Stomach (tissue), 19 donors: ENCODE results near the gene ALKBH7. TPM values are rescaled to one million over a fixed set of nuclear protein-coding genes. Genes with fewer than 3 reads are reported as not detected.
A peak's percentile ranks its signal among the peaks of the same experiment; 100 is the strongest.

ENCODE experiments used
- DNase-seq, 2 donors: peaks; one replicate each; pipeline versions ENCODE4 v3.0.0 to v3.0.0-alpha.2; 2013 to 2019
- H3K27ac ChIP-seq, 5 donors: fragments of 200-600 bp in 4 of 5; sonication (generic) in 4 of 5; one replicate each; pipeline ENCODE4 v1.5.1; 2013 to 2019; ENCODE audit warnings: mild to moderate bottlenecking in 1 of 5, moderate library complexity in 1 of 5
- H3K27me3 ChIP-seq, 3 donors: fragments of 200-600 bp; sonication (generic); one replicate each; pipeline ENCODE4 v1.5.1; 2017 to 2019; ENCODE audit warnings: mixed run types in 1 of 3
- H3K36me3 ChIP-seq, 4 donors: fragments of 200-600 bp; sonication (generic); 1 replicate in 3 of 4; 2 replicates in 1 of 4; pipeline ENCODE4 v1.5.1; 2016 to 2019
- H3K4me1 ChIP-seq, 4 donors: fragments of 200-600 bp; sonication (generic); one replicate each; pipeline ENCODE4 v1.5.1; 2016 to 2019
- H3K4me3 ChIP-seq, 4 donors: fragments of 200-600 bp; sonication (generic) in 3 of 4; one replicate each; pipeline ENCODE4 v1.5.1; 2016 to 2019; ENCODE audit warnings: mild to moderate bottlenecking in 1 of 4
- H3K9me3 ChIP-seq, 4 donors: fragments of 200-600 bp; sonication (generic); one replicate each; pipeline ENCODE4 v1.5.1; 2016 to 2019
- CTCF ChIP-seq, 7 experiments: fragments of 450-650 bp in 4 of 7; fragments of 200-600 bp in 3 of 7; sonication (generic) in 3 of 7; IDR thresholded peaks; one replicate each; pipeline ENCODE4 v1.5.1; 2016 to 2019; ENCODE audit warnings: antibody characterized with exemption in 7 of 7, control low read depth in 2 of 7, mild to moderate bottlenecking in 1 of 7
- EP300 ChIP-seq: sonication (generic); formaldehyde crosslinking; IDR thresholded peaks from one replicate; pipeline ENCODE4 v1.6.1; 2017; ENCODE audit warnings: antibody characterized with exemption
- POLR2A ChIP-seq, 4 donors: fragments of 450-650 bp; IDR thresholded peaks; one replicate each; pipeline ENCODE4 v1.6.1; 2016; ENCODE audit warnings: antibody characterized with exemption in 4 of 4, control low read depth in 2 of 4, mild to moderate bottlenecking in 1 of 4, moderate library complexity in 1 of 4
- POLR2AphosphoS5 ChIP-seq, 3 donors: sonication (generic); formaldehyde crosslinking; IDR thresholded peaks; one replicate each; pipeline ENCODE4 v1.6.1; 2016; ENCODE audit warnings: antibody characterized with exemption in 3 of 3
- WGBS, 5 donors: extraction: QIAGEN DNeasy Blood & Tissue Kit in 3 of 5; methylation state at CpG; one replicate each; pipeline versions ENCODE4 v1.1.5 to v1.1.7; 2013 to 2018; 5-methylcytosine and 5-hydroxymethylcytosine counted together
- intact Hi-C: fragments of 100-400 bp; cut with DNase I; formaldehyde crosslinking; loops from one replicate; pipeline ENCODE4 v1.15.1; 2023; ENCODE audit warnings: low total_unique reads
- long read RNA-seq, 10 donors: transcript quantifications; one replicate each; lab custom pipeline, GENCODE V29; 2026
- polyA plus RNA-seq, 3 donors: library from polyadenylated mRNA; stranded (reverse); fragments of 200-250 nt; gene quantifications; one replicate each; pipeline ENCODE4 v1.2.3, GENCODE V29; 2013
- total RNA-seq, 5 donors: library from RNA; depleted of rRNA; stranded (reverse); fragments of >200 nt; gene quantifications; one replicate each; pipeline versions ENCODE4 v1.1.0 to v1.2.3, GENCODE V29; 2014 to 2016
- donor health status: healthy with polysubstance abuse.
- donor health status: Bipolar disorder and iron deficiency.
- donor health status: healthy.

ALKBH7 gene, protein sequence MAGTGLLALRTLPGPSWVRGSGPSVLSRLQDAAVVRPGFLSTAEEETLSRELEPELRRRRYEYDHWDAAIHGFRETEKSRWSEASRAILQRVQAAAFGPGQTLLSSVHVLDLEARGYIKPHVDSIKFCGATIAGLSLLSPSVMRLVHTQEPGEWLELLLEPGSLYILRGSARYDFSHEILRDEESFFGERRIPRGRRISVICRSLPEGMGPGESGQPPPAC
- total RNA-seq (100 to 1,000 TPM in 1 of 5 donors, 10 to 100 TPM in 3, 1 to 10 TPM in 1; 5.3 to 138 (median 21.3) TPM), polyA plus RNA-seq (100 to 1,000 TPM in 1 of 3 donors, 10 to 100 TPM in 2; 81.1 to 122 (median 87.2) TPM)
- long read RNA-seq, donor 1, transcript ALKBH7-201 (4 exons, 1,332 nt), result major isoform, 19 of 25 reads
- long read RNA-seq, donor 1, partial matches to known transcripts, result 5 of 25 reads
- long read RNA-seq, donor 1, other reads (novel, unspliced or antisense), result 0 of 25 reads
- long read RNA-seq, donor 2, transcript ALKBH7-201 (4 exons, 1,332 nt), result major isoform, 41 of 43 reads
- long read RNA-seq, donor 2, partial matches to known transcripts, result 0 of 43 reads
- long read RNA-seq, donor 2, other reads (novel, unspliced or antisense), result 0 of 43 reads
- long read RNA-seq, donor 3, transcript ALKBH7-201 (4 exons, 1,332 nt), result major isoform, 39 of 45 reads
- long read RNA-seq, donor 3, partial matches to known transcripts, result 5 of 45 reads
- long read RNA-seq, donor 3, other reads (novel, unspliced or antisense), result 0 of 45 reads
- long read RNA-seq, donor 4, transcript ALKBH7-201 (4 exons, 1,332 nt), result major isoform, 8 of 8 reads
- long read RNA-seq, donor 4, partial matches to known transcripts, result 0 of 8 reads
- long read RNA-seq, donor 4, other reads (novel, unspliced or antisense), result 0 of 8 reads
- long read RNA-seq, donor 5, transcript ALKBH7-201 (4 exons, 1,332 nt), result major isoform, 37 of 40 reads
- long read RNA-seq, donor 5, partial matches to known transcripts, result 0 of 40 reads
- long read RNA-seq, donor 5, other reads (novel, unspliced or antisense), result 0 of 40 reads
- long read RNA-seq, donor 6, transcript ALKBH7-201 (4 exons, 1,332 nt), result major isoform, 93 of 101 reads
- long read RNA-seq, donor 6, partial matches to known transcripts, result 8 of 101 reads
- long read RNA-seq, donor 6, other reads (novel, unspliced or antisense), result 0 of 101 reads
- long read RNA-seq, donor 7, transcript ALKBH7-201 (4 exons, 1,332 nt), result major isoform, 70 of 81 reads
- long read RNA-seq, donor 7, partial matches to known transcripts, result 9 of 81 reads
- long read RNA-seq, donor 7, other reads (novel, unspliced or antisense), result 0 of 81 reads
- long read RNA-seq, donor 8, transcript ALKBH7-201 (4 exons, 1,332 nt), result major isoform, 58 of 70 reads
- long read RNA-seq, donor 8, partial matches to known transcripts, result 11 of 70 reads
- long read RNA-seq, donor 8, other reads (novel, unspliced or antisense), result 0 of 70 reads
- long read RNA-seq, donor 9, transcript ALKBH7-201 (4 exons, 1,332 nt), result major isoform, 30 of 57 reads
- long read RNA-seq, donor 9, partial matches to known transcripts, result 22 of 57 reads
- long read RNA-seq, donor 9, other reads (novel, unspliced or antisense), result 0 of 57 reads
- long read RNA-seq, donor 10, transcript ALKBH7-201 (4 exons, 1,332 nt), result major isoform, 26 of 26 reads
- long read RNA-seq, donor 10, partial matches to known transcripts, result 0 of 26 reads
- long read RNA-seq, donor 10, other reads (novel, unspliced or antisense), result 0 of 26 reads

DNA sequence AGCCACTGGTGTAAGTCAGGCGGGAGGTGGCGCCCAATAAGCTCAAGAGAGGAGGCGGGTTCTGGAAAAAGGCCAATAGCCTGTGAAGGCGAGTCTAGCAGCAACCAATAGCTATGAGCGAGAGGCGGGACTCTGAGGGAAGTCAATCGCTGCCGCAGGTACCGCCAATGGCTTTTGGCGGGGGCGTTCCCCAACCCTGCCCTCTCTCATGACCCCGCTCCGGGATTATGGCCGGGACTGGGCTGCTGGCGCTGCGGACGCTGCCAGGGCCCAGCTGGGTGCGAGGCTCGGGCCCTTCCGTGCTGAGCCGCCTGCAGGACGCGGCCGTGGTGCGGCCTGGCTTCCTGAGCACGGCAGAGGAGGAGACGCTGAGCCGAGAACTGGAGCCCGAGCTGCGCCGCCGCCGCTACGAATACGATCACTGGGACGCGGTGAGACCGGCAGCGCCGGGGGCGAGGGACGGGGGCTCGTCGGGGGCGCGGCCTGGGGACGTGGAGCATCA, at the start of gene ALKBH7:
TSS of gene ALKBH7 (plus strand) at position 201 of the 502 bp plus-strand sequence. CDS start at position 228, 27 bp downstream.
- 0% methylated on average over 26 to 47 of the region's 47 CpGs for WGBS, 5 donors
- no peak for TF ChIP-seq POLR2A (IDR thresholded peaks at IDR 0.05)
- peak in 2 of 3 donors; percentile 40 to 69 for TF ChIP-seq POLR2AphosphoS5 (IDR thresholded peaks at IDR 0.05)
- TF ChIP-seq EP300, result peak; percentile 16
- no peak for TF ChIP-seq CTCF (IDR thresholded peaks at IDR 0.05)
- Histone ChIP-seq H3K9me3 (no peaks in the 10 kb centered on the region), H3K36me3 (peaks cover 19 to 42% (median 35%) of the 10 kb centered on the region in 4 donors), H3K4me3 (peak within 1 kb of the TSS; percentile 67 to 94 (median 82)), H3K27ac (peak within 1 kb of the TSS; percentile 93 to 100 (median 99)), H3K27me3 (no peaks in the 10 kb centered on the region), H3K4me1 (peaks cover 7 to 51% (median 24%) of the 10 kb centered on the region in 4 donors)
- intact Hi-C loops, result no loop called here
- DNase-seq, result peak; percentile 99 to 100

DNA sequence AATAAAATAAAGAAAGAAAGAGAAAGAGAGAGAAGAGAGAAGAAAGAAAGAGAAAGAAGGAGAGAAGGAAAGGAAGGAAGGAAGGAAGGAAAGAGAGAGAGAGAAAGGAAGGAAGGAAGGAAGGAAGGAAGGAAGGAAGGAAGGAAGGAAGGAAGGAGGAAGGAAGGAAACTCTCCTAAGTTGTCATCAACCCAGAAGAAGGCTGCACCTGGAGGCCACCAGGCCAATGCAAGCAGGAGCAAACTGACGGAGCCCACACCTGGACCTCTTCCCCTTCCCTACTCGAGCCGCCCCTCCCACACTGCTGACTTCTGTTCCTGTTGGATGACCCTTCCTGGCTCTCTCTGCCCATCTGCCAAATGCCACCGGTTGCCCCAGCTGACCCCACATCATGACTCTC, 47.8 kb upstream of the ALKBH7 start:
- TF ChIP-seq POLR2A (IDR thresholded peaks at IDR 0.05), result no peak
- no peak for TF ChIP-seq EP300
- TF ChIP-seq CTCF (IDR thresholded peaks at IDR 0.05), result no peak
- TF ChIP-seq POLR2AphosphoS5 (IDR thresholded peaks at IDR 0.05), result no peak
- no peak for DNase-seq
- no peak overlapping the region for H3K27ac ChIP-seq
- no peak overlapping the region for H3K4me3 ChIP-seq
- intact Hi-C loops, result loop anchor here (10.0 kb wide), 1 partner anchor 460 kb away; no protein-coding TSS in a partner anchor
- no peaks in the 10 kb centered on the region for H3K9me3 ChIP-seq
- H3K36me3 ChIP-seq, result no peaks in the 10 kb centered on the region
- H3K4me1 ChIP-seq, result no peaks in the 10 kb centered on the region
- 59 to 77% (median 66%) methylated on average over 4 of the region's 4 CpGs for WGBS, 5 donors
- peaks cover 0 to 24% (median 0%) of the 10 kb centered on the region in 3 donors for H3K27me3 ChIP-seq

GRCh38 chr19:6325614-6326013, 47.0 kb upstream of the ALKBH7 start:
- no peak for DNase-seq
- intact Hi-C loops, result loop anchor here (10.0 kb wide), 1 partner anchor 461 kb away; no protein-coding TSS in a partner anchor
- H3K27me3 ChIP-seq, result peaks cover 0 to 17% (median 0%) of the 10 kb centered on the region in 3 donors
- no peak for TF ChIP-seq EP300
- H3K36me3 ChIP-seq, result no peaks in the 10 kb centered on the region
- no peak overlapping the region for H3K27ac ChIP-seq
- WGBS, 5 donors, result 74 to 87% (median 78%) methylated on average over 3 to 4 of the region's 4 CpGs
- H3K4me1 ChIP-seq, result no peaks in the 10 kb centered on the region
- no peaks in the 10 kb centered on the region for H3K9me3 ChIP-seq
- H3K4me3 ChIP-seq, result no peak overlapping the region

DNA sequence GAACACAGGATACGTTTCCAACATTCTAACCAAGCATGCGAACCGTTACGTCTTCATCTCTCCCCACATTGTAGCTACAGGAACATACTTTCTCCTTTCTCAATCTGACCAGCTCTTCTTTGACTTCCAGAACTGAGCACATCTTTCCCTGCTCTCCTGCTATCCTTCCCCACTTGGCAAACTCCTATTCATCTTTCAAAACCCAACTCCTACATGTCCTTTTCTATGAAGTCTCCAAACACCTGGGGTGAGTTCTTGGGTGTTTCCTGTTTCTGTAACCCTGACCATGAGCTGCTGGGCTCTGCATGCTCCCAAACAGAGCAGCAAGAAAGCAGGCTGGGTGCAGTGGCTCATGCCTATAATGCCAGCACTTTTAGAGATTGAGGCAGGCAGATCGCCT, 45.8 kb upstream of the ALKBH7 start:
- 80 to 94% (median 82%) methylated on average over 5 of the region's 5 CpGs for WGBS, 5 donors
- H3K4me3 ChIP-seq, result no peak overlapping the region
- TF ChIP-seq POLR2A (IDR thresholded peaks at IDR 0.05) (no peak), CTCF (IDR thresholded peaks at IDR 0.05) (no peak), POLR2AphosphoS5 (IDR thresholded peaks at IDR 0.05) (no peak), EP300 (no peak)
- H3K4me1 ChIP-seq, result no peaks in the 10 kb centered on the region
- peaks cover 0 to 5% (median 0%) of the 10 kb centered on the region in 3 donors for H3K27me3 ChIP-seq
- no peaks in the 10 kb centered on the region for H3K9me3 ChIP-seq
- DNase-seq, result no peak
- intact Hi-C loops, result loop anchor here (10.0 kb wide), 1 partner anchor 462 kb away; no protein-coding TSS in a partner anchor
- H3K27ac ChIP-seq, result no peak overlapping the region
- no peaks in the 10 kb centered on the region for H3K36me3 ChIP-seq
